ENCODE results near the gene PARVB. TPM values are rescaled to one million over a fixed set of nuclear protein-coding genes. Genes with fewer than 3 reads are reported as not detected.

Gene PARVB
- total RNA-seq, 4 donors from 2014 or later, result 33.5 to 73.5 (median 41.5) TPM

DNA sequence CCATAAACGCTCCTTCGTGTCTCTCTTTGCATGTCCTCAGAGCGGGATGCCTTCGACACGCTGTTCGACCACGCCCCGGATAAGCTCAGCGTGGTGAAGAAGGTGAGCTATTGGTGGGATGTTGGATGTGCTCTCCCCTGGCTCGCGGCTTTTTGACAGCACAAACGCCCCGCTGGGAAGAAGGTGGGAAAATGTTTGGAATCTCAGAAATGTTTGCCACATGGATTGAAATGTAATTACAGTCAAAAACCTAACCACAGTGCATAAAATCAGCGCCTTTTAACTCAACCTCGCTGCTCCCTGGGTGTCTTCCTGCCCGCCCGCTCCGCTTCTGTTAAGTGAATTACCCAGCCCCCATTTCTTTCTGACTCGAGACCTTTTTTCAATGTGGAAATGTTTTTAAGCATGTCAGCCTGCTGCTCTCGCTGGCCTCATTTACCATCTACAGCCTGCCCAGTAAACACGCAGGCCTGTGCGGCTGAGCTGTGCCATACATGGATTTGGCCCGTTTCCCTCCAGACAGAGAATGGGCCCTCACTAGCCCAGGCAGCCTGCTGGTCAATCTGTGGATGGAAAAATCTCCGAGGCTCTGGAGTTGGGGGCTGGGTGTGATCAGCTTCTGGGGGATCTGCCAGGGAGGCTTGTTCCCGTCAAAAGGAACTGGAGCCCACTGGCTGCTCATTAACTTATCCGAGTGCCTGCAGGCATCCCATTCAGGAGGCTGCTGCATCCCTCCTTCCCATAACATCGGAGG lies 123.9 kb downstream of the PARVB start:
- no peak overlapping the region for H3K27ac ChIP-seq
- DNase-seq (ENCODE audit: low spot score in 2 of 2), result no peak
- H3K27me3 ChIP-seq, result no peaks in the 10 kb centered on the region
- no peak overlapping the region for H3K4me3 ChIP-seq
- peaks cover 0 to 6% (median 0%) of the 10 kb centered on the region in 3 donors for H3K36me3 ChIP-seq
- whole genome bisulfite sequencing, 2 donors, result 37 to 42% methylated on average over 27 of the region's 27 CpGs
- H3K4me1 ChIP-seq, result peaks cover 0 to 12% (median 0%) of the 10 kb centered on the region in 4 donors
- no peaks in the 10 kb centered on the region for H3K9me3 ChIP-seq
- TF ChIP-seq EP300 (IDR thresholded peaks at IDR 0.05), result no peak
- TF ChIP-seq CTCF (IDR thresholded peaks at IDR 0.05), result no peak
- no peak for TF ChIP-seq POLR2A (IDR thresholded peaks at IDR 0.05)

GRCh38 chr22:44151676-44152075 lies 127.6 kb downstream of the PARVB start:
- peaks cover 0 to 12% (median 0%) of the 10 kb centered on the region in 4 donors for H3K4me1 ChIP-seq

GRCh38 chr22:44153710-44154109 lies 129.6 kb downstream of the PARVB start:
- no peak overlapping the region for H3K4me3 ChIP-seq
- no peaks in the 10 kb centered on the region for H3K9me3 ChIP-seq
- peaks cover 0 to 10% (median 0%) of the 10 kb centered on the region in 3 donors for H3K36me3 ChIP-seq
- H3K27me3 ChIP-seq, result no peaks in the 10 kb centered on the region
- DNase-seq (ENCODE audit: low spot score in 2 of 2), result no peak
- TF ChIP-seq EP300 (IDR thresholded peaks at IDR 0.05) (no peak), CTCF (IDR thresholded peaks at IDR 0.05) (no peak), POLR2A (IDR thresholded peaks at IDR 0.05) (no peak)
- WGBS, 2 donors, result 62 to 69% methylated on average over 10 of the region's 10 CpGs
- H3K4me1 ChIP-seq, result peaks cover 0 to under 1% (median 0%) of the 10 kb centered on the region in 4 donors
- H3K27ac ChIP-seq, result no peak overlapping the region

More at GRCh38 chr22:44151676-44152075, 127.6 kb downstream of the PARVB start:
- Histone ChIP-seq H3K27ac (no peak overlapping the region), H3K36me3 (peaks cover 0 to 6% (median 0%) of the 10 kb centered on the region in 3 donors), H3K9me3 (no peaks in the 10 kb centered on the region), H3K27me3 (no peaks in the 10 kb centered on the region), H3K4me3 (no peak overlapping the region)
- WGBS, 2 donors, result 48 to 51% methylated on average over 4 of the region's 4 CpGs
- TF ChIP-seq CTCF (IDR thresholded peaks at IDR 0.05) (no peak), EP300 (IDR thresholded peaks at IDR 0.05) (no peak), POLR2A (IDR thresholded peaks at IDR 0.05) (no peak)
- no peak for DNase-seq (ENCODE audit: low spot score in 2 of 2)

DNA sequence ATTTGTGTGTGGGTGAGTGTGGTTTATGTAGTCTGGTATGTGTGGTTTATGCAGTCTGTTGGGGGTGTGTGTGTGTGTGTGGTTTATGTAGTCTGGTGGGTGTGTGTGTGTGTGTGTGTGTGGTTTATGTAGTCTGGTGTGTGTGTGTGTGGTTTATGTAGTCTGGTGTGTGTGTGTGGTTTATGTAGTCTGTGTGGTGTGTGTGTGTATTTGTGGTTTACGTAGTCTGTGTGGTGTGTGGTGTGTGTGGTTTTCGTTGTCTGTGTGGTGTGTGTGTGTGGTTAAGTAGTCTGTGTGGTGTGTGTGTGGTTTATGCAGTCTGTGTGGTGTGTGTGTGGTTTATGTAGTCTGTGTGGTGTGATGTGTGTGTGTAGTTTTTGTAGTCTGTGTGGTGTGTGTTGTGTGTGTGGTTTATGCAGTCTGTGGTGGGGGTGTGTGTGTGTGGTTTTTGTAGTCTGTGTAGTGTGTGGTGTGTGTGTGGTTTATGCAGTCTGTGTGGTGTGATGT lies 130.4 kb downstream of the PARVB start:
- Histone ChIP-seq H3K4me1 (no peaks in the 10 kb centered on the region), H3K36me3 (peaks cover 0 to 10% (median 0%) of the 10 kb centered on the region in 3 donors), H3K27me3 (no peaks in the 10 kb centered on the region), H3K27ac (no peak overlapping the region), H3K9me3 (no peaks in the 10 kb centered on the region), H3K4me3 (no peak overlapping the region)
- no peak for DNase-seq (ENCODE audit: low spot score in 2 of 2)
- 70 to 72% methylated on average over 2 of the region's 2 CpGs for WGBS, 2 donors
- TF ChIP-seq POLR2A (IDR thresholded peaks at IDR 0.05), result no peak
- TF ChIP-seq EP300 (IDR thresholded peaks at IDR 0.05), result no peak
- TF ChIP-seq CTCF (IDR thresholded peaks at IDR 0.05), result no peak

DNA sequence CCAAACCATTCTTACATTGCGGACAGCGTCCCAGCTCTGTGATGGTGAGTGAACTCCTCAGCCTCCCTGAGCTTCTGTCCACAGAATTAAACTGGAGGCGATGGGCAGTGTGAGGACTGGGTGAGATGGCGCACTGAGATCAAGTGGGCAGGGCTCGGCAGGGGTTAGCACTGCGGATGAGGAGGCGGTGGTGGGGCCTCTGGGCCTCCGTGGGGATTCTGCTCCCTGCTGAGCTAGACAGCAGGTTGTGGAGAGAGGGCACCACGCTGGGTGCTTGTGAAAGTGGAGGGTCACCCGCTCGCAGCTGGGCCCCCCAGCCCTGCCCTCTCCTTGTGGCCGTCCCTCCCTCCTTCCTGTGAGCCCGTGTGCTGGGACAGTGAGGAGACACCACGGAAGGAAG lies 131.0 kb downstream of the PARVB start:
- TF ChIP-seq EP300 (IDR thresholded peaks at IDR 0.05), result no peak
- TF ChIP-seq POLR2A (IDR thresholded peaks at IDR 0.05), result no peak
- no peak for TF ChIP-seq CTCF (IDR thresholded peaks at IDR 0.05)

More for the DNA sequence above, 131.0 kb downstream of the PARVB start:
- WGBS, 2 donors, result 82 to 86% methylated on average over 9 to 14 of the region's 14 CpGs
- Histone ChIP-seq H3K27ac (no peak overlapping the region), H3K4me1 (no peaks in the 10 kb centered on the region), H3K27me3 (no peaks in the 10 kb centered on the region), H3K9me3 (no peaks in the 10 kb centered on the region), H3K4me3 (no peak overlapping the region), H3K36me3 (peaks cover 0 to 10% (median 0%) of the 10 kb centered on the region in 3 donors)
- no peak for DNase-seq (ENCODE audit: low spot score in 2 of 2)
